PC-3 (cell line): ENCODE results near the gene MCTP2.

ENCODE experiments used
- CTCF ChIP-seq: fragments of 300-600 bp; sonication (generic); conservative IDR thresholded peaks from 2 replicates; pipeline ENCODE4 v1.5.1; 2017; ENCODE audit warnings: antibody characterized with exemption, low read depth, mild to moderate bottlenecking, low read length
- EZH2 ChIP-seq: fragments of 300-600 bp; sonication (generic); IDR thresholded peaks from one replicate; pipeline ENCODE4 v1.6.1; 2017; ENCODE audit warnings: antibody characterized with exemption, mild to moderate bottlenecking, low read length; ENCODE audit not compliant: unreplicated experiment
- EZH2phosphoT487 ChIP-seq: fragments of 300-600 bp; sonication (generic); IDR thresholded peaks from 2 replicates; pipeline ENCODE4 v1.6.1; 2018; ENCODE audit warnings: mild to moderate bottlenecking, antibody characterized with exemption, low read length, borderline replicate concordance

DNA sequence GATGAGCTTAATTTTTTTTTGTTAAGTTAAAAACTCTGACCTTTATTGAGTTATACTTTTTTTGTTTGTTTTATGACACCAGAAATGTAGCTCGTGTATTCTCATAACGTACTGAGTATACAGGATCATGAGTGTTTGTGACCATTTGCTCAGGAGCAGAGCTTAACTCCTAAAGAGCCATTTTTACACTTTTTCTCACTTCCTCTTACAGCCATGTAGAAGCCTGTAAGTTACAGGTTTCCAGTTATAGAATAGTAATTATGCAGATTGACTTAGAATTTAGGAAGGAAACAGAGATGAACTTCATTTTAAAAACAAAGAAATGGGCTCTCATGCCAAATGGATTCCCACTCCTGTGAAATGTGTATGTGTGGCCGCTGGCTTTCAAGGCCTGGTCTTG is 151.7 kb downstream of the MCTP2 start:
- no peak for TF ChIP-seq EZH2phosphoT487
- no peak for TF ChIP-seq CTCF
- TF ChIP-seq EZH2 = no peak
